ENCODE data around the gene AKT2.
"Not testable (repeated sequence)": the region's sequence is repeated elsewhere in the genome, so short reads cannot be mapped to it uniquely, and the experiment has no call there.

The AKT2 gene

DNA sequence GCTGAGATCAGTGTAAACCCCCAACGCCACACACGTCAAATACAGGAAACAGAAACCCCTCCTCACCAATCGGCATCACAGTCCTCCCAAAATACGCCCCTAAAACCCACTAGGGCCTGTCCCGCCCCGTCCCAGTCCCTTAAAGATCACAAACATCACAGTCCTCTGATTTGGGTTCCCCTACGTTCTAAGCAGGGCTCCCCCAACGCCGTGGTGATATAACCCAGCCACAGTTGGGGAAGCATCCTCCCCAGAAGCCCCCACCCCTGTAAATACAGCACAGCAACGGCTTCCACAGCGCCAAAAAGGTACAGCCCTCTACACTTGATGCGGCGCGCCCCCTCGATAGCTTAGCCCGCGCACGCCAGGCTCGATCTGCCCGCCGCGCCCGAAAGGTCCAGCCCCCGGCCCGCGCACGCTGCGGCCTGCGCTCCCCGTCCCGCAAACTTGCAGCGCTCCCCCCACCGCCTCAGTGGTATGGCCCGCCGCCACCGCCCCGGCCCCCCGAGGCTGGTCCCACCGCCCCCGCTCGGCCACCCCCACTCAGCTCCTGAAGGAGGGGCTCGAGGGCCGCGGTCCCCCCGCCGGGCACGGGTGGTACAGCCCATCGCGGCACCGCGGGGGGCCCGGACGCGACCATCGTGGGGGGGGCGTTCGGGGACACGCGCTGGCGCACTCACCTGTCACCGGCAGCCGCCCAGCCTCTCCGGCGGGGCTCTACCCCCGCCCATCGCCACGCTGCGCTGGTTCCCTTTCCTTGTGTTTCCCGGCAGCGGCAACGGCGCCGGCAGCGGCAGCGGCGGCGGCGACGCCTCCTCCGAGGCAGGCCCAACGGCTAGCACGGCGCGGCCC lies at the start of gene AKT2:
Gene AKT2, minus strand, starts transcription at position 845 of the 852 bp plus-strand sequence. CDS start 20,078 bp downstream, outside the sequence.
- DNase-seq: peak; percentile 57

DNA sequence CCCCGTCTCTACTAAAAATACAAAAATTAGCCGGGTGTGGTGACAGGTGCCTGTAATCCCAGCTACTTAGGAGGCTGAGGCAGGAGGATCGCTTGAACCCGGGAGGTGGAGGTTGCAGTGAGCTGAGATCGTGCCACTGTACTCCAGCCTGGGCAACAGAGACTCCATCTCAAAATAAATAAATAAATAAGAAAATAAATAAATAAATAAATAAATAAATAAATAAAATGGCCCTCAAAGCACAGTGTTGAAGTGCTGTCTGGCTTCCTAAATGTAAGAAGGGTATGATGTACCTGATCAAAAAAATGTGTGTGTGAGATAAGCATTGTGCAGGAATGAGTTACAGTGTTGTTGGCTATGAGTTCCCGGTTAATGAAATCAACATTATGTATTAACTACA lies 47.9 kb upstream of the AKT2 start:
- DNase-seq: not testable (repeated sequence)

DNA sequence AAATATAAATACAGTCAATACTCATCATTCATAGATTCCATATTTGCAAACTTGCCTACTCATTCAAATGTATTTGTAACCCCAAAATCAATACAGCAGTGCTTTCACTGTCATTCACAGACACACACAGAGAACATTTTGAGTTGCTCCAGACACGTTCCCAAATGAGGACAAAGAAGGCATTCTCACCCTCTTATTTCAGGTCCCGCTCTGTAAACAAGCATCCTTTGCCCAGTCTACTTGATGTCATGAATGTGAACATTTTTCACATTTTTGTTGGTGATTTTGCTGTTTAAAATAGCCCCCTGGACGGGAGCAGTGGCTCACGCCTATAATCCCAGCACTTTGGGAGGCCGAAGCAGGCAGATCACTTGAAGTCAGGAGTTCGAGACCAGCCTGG lies 47.5 kb upstream of the AKT2 start:
- DNase-seq: no peak

DNA sequence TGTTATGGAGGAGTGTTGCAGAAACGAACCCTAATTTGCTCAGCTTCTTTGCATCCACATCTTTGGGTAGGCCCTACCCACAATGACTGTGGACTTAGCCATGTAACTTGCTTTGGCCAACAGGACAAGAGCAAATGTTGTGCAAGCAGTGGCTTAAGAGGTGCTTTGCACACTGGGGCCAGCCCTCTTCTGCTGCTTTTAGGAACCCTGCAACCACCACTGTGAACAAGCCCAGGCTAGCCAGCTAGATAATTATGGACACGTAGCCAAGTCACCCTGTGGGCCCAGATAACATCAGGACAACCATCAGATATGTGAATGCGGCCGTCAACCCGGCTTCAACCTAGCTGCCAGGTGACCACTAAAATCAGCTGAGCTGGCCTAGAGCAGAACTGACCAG lies 45.9 kb upstream of the AKT2 start:
- no peak for DNase-seq

DNA sequence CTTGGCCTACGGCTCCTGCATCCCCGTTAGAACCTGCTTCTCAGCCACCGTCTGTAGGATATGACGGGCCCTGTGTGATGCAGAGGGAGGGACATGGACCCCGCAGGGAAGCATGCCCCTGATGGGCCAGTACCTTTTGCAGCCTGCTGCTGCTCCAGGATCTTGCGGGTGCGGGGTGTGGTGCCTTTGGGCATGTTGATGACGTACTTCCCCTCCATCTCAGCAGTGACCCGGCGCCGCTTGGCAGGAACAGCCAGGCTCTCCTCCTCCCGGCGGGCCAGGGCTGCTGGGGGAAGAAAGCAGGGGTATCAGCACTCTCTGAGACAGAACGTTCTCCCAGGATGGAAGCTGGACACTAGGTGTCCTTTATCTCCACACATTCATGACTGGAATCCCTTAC lies 41.1 kb upstream of the AKT2 start:
- no peak for DNase-seq

DNA sequence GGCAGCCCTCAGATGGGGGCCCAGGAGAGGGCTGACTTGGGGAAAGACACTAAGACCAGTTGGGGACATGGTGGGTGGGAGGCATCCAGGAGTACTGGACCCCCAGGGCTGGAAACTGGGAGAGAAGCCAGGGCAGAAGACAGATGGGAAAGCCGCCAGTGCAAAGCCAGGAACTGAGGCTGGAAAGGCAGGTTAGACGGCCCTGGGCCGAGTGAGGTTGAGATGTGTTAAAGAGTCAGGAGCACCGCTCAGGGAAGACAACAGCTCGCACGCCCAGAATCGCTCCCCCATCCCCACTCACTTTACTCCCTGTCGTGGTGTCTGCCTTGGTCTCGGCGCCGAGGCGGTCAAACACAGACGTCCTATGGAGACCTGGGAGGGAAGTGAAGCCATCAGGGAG lies 38.6 kb upstream of the AKT2 start:
- no peak for DNase-seq

DNA sequence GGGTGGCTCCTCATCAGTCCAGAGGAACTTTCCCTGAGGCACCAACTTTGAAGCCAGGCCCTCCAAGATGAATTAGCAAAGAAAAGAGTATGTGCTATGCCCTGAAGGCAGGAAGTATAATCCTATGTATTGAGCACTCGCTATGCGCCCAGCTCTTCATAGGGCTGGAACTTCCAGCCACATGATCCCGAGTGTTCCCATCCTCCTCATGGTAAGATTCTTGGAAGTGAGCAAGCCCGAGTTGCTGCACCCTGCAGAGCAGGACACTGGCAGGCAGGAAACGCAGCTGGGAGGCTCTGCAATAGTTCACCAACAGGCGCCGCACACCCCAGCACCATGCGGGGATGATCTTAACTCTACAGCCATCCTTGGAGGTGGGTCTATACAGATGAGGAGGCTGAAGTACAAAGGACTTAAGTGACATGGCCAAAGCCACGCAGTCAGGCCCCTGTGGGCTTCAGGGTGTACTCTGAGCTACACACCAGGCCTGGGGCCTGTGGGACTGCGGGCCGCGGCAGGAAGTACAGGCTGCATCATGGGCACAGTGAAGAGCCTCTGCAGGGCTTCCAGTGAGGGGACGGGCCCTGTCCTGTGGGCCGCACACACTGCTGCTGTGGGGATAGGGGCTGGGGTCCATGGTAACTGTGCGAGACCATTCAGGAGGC lies 37.9 kb upstream of the AKT2 start:
- DNase-seq: no peak

DNA sequence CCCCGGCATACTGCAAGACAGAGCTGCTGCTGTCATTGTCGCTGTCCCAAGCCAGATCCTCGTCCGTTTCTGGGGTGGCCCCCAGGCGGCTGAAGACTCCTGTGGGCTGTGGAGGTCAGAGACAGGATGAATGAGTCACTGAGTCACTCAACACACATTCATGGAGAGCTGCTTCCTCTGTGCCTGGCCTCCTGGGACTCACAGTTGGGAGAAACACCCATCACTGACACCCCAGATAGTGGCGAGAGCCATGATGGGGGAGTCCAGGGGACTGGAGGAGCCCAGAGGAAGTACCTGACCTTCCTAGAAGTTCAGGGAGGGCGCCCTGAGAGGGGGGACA lies 37.1 kb upstream of the AKT2 start:
- no peak for DNase-seq

DNA sequence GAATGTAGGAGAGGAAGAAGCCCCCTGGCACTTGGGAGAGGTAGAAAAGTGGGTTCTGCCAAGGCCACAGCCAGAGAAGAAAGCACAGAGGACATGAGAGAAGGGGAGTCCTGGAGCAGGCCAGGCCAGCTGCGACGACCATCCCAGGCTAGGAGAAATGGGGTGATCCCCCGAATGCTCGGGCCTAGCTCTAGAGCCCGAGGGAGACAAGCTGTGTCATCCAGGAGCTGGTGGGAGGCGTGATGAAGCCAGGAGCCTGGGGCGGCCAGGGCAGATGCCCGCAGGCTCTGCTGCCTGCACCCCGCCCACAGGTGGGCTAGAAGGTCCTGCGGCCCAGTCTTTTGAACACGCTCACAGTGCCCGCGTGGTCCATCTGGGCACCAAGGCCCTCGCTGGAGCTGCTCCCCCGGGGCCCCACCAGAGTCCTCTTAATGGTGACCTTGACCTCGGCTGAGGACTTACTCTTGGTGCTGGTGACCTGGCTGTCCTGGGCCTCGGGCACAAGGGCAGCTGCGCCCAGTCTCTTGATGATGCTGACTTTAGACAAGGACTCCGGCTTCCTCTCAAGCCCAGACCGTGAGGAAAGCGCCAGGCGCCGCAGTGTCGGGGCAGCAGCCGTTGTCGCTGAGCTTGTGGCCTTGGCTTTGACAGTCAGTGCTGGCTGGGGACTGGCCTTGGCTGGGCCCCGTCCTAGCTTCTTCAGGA lies 36.6 kb upstream of the AKT2 start:
- no peak for DNase-seq

DNA sequence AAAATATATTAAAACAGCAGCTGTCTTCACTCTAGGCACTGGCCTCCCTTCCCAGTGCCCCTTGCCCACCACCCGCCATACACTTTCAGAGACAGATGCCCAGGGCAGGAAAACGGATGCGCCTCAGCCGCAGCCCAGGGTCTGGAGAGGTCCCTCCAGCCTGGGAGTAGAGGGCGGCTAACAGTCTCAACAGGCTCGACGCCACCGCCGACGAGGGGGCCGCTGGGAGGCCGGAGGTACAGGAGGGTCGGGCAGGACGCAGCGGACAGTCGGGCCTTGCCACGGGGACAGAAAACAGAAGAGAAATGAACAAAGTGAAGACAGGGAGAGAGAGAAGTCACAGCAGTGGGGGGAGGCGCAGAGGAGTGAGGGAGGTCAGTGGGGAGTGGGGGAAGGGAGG lies 35.9 kb upstream of the AKT2 start:
- DNase-seq: no peak

DNA sequence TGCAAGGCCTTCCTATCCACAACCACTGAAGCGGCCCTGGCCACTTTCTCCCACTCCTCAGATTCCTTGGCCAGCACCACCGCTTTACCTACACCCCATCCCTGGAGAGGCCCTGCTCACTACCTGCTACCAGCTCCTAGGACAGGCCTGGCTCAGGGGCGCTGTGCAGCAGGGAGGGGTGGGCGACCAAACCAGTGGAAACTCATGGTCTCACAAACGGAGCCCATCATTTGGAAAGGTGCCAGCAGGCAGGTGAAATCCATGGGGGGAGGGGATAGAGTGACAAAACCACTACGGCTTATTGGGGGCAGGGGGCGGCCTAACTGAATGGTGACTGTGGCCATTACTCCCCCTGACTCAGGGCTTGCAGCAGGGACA lies 35.4 kb upstream of the AKT2 start:
- no peak for DNase-seq

DNA sequence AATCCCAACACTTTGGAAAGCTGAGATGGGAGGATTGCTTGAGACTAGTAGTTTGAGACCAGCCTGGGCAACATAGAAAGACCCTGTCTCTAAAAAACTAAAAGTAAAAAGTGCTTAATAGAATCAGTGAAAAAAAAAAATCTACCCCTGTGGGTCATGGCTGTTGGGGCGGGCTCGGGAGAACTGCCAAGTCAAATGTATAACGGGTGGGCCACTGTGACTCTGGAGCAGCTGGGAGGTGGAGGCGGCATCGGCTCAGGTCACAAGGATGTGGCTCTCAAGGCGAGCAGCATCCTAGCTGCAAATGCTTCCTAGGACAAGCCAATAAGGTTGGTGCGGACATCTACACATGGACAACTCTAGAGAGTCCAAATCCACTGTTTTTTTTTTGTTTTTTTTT lies 32.2 kb upstream of the AKT2 start:
- DNase-seq: no peak

DNA sequence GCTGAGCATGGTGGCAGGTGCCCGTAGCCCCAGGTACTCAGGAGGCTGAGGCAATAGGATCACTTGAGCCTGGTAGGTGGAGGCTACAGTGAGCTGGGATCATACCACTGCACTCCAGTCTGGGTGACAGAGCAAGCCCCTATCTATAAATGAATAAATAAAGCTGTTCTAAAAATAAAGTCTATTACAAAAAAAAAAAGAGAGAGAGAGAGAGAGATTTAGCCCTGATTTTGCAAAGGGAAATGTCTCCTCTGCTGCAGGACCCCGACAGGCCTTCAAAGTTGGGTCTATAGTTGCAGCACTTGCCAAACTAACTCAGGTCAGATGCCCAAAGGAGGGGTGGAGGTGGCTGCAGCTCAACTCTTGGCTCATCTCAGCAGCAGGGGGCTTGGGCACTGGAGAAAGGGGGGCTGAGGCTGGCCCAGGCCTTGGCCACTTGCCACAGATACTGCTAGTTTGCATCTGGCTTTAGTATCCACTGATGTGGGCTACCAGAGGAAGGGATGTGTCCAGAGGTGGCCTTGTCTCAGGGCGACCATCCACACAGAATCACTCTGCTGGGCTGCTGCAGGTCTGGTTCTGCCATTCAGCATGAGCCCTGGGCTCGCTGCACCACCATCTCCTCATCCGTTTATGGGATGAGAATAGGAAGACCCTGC lies 30.8 kb upstream of the AKT2 start:
- DNase-seq: no peak

DNA sequence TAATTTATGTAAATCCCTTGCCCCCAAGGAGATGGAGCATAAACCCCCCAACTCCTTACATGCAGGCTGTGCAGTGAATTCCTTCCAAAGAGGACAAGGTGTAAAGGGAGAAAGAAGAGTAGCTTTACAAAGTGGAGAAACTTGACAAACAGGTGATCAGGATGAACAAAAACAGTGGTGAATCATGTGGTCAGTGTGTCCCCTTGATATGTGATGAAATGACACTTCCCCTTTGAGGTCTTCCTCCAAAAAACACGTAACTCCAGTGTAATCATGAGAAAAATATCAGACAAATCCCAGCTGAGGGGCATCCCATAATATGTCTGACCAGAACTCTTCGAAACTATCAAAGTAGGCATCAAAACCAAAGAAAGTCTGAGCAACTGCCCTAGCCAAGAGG lies 29.5 kb upstream of the AKT2 start:
- no peak for DNase-seq

DNA sequence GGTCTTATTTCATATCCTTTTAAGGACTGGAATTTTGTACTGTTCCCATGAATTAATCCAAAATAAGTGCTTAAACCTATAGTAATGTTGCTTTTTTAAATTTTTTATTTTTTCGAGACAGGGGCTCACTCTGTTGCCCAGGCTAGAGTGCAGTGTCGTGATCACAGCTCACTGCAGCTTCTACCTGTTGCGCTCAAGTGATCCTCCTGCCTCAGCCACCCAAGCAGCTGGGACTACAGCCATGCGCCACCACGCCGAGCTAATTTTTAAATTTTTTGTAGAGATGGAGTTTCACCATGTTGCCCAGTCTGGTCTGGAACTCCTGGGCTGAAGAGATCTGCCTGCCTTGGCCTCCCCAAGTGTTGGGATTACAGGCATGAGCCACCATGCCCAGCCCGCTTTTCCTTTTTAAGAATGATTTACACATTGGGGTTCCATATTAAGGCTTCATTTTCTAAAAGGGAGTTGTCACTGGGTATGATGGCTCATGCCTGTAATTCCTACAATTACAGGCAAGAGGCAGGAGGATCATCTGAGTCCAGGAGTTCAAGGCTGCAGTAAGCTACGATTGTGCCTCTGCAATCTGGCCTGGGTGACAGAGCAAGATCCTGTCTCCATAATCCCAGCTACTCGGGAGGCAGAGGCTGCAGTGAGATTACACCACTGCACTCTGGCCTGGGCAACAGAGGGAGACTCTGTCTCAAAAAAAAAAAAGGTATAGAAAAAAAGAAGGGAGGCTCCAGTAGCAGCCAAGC lies 28.3 kb upstream of the AKT2 start:
- no peak for DNase-seq

DNA sequence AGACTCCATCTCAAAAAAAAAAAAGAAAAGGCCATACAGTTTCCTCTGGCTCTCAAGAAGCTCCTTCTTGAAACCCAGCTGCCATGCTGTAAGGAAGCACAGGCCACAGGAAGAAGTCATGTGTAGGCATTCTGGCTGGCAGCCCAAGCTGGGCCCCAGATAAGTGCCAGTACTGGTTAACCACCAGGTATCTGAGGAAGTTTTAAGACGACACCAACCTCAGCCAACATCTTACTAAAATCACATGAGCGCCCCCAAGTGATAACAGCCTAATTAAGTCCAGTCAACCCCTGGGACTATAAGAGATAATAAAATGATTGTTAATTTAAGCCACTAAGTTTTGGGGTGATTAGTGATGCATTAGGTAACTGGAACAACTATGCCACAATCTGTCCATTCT lies 27.4 kb upstream of the AKT2 start:
- no peak for DNase-seq

DNA sequence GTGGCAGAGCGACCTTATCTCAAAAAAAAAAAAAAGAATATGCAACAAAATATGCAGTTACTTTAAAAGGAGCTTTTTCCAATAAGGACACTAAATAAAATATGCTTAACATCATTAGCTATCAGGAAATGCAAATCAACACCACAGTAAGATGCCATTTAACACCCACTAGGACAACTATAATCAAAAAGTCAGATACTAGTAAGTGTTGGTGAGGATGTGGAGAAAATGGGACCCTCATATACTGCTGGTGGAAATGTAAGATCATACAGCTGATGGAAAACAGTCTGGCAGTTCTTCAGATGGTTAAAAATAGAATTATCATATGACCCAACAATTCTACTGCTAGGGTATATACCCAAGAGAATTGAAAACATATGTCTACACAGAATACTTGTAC lies 24.5 kb upstream of the AKT2 start:
- DNase-seq: no peak

DNA sequence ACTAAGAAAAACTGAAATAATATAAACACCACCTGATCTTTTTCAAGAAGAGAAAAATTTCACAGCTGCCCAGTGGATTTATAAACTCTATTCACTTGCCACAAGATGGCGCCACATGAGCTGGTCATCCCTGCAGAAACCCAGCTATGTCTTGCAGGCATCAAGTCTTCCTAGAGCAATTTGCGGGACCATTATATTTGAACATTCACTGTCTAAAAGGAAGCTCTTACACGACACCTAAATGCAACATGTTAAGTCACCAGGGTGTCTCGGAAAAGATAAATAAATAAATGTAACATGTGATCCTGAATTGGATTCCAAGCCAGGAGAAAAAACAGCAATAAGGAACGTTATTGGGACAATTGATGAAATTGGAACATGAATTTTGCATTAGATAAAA lies 20.3 kb upstream of the AKT2 start:
- peak; percentile 72 for DNase-seq

DNA sequence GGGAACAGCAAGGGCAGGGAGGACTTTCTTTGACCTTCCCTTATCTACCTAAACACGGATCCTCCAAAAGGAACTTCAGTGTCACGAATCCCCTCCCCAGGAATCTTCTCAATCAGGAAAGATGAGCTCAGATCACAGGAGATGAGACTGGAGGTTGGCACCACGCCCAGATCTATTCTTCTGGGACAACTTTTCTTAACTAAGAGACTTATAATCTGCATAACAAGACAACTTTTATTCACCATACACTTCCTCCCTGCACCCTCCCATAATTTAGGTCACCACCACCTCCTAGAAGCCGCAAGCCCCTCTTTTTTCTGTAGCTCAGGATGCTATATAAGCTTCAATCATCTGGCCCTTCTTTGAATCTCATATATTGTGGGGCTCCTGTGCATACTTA lies 19.2 kb upstream of the AKT2 start:
- no peak for DNase-seq

DNA sequence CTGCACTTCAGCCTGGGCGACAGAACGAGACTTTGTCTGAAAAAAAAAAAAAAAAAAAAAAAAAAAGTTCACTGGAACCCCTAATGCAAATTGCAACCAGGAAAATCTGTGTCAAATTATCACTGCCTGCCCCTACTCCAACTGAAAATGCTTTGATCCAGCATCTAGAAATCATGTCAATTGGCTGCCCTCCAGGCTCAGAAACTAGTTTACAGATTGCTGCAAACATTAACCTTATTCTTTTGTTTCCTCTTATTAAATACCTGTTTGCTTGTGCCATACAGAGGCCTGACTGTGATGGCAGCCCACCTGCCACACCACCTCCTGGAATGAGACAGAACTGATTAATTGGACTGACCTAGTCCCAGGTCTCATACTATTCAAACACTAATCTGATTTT lies 18.6 kb upstream of the AKT2 start:
- no peak for DNase-seq

DNA sequence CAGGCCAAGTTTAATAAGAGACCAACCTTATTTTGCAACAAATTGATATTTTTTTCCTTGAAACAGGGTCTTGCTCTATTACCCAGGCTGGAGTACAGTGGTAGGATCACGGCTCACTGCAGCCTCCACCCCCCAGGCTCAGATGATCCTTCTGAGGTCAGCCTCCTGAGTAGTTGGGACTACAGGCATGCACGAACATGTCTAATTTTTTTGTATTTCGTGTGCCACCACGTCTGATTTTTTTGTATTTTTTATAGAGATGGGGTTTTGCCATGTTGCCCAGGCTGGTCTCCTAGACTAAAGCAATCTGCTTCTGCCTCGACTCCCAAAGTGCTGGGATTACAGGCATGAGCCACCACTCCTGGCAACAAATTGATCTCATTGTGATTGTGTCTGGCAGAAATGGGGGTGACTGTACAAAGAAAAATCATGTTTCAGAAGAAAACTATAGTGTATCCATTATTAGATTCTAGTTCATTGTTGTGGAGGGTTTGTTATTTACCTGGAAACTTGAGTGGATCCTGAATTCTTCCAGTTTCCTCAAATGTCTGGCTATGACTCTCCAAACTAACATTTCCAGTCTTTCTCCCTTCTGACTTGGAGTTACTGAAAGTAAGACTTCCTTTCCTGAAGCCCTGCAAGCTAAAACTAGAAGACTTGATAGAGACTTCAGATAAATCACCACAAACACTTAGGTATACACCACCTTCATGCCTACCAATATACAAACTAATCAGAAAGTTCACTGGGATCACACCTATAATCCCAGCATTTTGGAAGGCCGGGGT lies 17.3 kb upstream of the AKT2 start:
- DNase-seq: no peak

DNA sequence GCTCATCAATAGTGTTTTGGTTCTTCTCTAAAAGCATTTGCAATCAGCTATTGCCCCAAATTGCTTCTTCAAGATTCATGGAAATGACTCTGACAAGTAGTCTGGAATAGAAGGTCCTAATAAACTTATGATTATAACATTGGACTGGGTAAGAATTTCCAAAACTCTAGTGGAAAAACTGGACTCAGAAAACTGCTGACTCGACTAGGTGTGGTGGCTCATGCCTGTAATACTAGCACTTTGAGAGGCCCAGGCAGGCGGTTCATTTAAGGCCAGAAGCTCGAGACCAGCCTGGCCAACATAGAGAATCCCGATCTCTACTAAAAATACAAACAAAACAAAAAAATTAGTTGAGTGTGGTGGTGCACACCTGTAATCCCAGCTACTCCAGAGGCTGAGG lies 15.5 kb upstream of the AKT2 start:
- DNase-seq: no peak
